Neural progenitor cell (in vitro differentiated cells): ENCODE data around the gene NT5DC3.

Experiments
- CTCF ChIP-seq: fragments of 200-600 bp; sonication (generic); IDR thresholded peaks from 2 replicates; pipeline ENCODE4 v1.5.1; 2017; ENCODE audit warnings: antibody characterized with exemption, mild to moderate bottlenecking
- EZH2 ChIP-seq: fragments of 200-600 bp; sonication (generic); IDR thresholded peaks from 2 replicates; pipeline ENCODE4 v1.6.1; 2017; ENCODE audit warnings: antibody characterized with exemption, mild to moderate bottlenecking, moderate library complexity

GRCh38 chr12:103879878-103880277 is 38.8 kb upstream of the NT5DC3 start:
- no peak for TF ChIP-seq CTCF
- no peak for TF ChIP-seq EZH2
